ENCODE results near the gene ERCC6L. TPM values are rescaled to one million over a fixed set of nuclear protein-coding genes. Genes with fewer than 3 reads are reported as not detected.
"Not testable (repeated sequence)": the region's sequence is repeated elsewhere in the genome, so short reads cannot be mapped to it uniquely, and the experiment has no call there.

ERCC6L gene
- total RNA-seq, 1 donor from 2014 or later, result not detected

DNA sequence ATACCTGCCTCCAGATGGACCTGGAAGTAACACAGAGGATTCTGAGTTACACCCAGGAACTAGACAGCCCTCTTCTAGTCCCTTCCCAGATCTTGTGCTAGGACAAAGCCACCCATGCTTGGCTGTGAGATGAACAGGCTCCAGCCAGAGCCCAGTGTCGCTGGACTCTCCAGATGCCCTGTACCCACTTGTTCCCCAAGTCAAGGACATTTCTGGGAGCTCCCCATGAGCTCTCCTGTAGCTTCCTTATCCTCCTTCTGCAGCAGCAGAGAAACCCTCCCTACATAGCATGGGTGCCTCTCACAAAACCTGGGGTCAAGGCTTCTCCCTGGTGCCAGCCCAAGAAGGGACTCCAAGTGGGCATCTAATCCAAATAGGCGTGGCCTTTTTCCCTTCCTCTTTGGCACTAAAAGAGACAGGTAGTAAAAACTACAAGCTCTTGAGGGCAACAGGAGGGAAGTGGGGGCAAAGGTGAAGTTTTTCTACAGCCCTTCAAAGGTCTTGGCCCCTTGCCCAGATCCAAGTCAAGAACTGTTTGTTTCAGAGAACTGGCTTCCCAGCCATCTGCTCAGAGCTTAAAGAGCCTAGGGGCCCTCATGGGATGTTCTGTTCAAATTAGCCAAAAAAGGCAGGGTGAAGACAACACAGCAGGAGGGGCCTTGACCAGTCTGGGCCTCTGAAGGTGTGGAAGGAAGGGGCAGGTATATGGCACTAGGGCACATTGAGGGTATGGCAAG lies 8.5 kb upstream of the ERCC6L start:
- DNase-seq (ENCODE audit: low spot score), result no peak

DNA sequence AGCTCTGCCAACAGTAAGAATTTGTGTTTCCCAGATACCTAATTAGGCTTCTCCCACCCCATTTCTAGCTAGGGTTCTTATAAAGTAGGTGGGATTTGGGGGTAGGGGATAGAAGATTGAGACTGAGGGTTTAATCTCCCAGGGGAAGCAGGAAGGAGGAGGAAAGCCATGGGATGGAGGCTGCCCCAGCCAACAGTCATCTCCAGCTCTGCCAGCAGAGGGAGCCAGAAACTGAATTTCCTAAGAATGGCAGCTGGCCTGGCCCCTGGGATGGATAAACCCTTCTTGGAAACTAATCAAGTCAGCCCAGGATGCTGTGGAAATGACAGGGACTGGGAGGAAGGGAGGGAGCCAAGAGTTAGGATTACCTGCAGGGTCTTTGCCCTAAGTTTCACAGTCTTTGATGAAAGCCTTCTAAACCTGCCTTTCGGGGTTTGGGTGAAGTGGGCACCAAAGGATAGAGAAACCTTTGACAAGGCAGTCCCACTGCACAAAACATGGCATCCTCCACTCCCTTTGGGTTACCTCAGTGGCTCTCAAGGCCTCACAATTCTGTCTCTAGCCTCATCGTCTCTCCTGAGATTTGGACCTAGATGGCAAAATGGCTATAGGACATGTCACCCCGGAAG lies 6.7 kb upstream of the ERCC6L start:
- no peak for DNase-seq (ENCODE audit: low spot score)

DNA sequence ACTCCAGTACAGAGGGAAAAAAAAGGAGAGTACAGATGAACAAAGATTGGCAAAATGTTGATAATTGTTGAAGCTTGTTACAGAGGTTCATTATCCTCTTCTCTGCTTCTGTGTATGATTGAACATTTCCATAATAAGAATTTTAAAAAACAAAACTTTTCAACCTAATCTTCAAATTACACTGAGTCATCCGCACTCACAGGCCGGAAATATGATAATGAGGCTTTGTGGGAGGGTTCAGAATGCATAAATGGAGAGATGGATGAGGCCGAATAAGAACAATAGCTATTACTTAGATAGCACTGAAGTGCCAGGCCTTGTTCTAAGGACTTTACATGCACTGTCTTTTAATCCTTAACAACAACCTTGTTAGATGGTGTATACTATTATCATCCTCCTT lies 4.6 kb upstream of the ERCC6L start:
- DNase-seq (ENCODE audit: low spot score), result no peak

DNA sequence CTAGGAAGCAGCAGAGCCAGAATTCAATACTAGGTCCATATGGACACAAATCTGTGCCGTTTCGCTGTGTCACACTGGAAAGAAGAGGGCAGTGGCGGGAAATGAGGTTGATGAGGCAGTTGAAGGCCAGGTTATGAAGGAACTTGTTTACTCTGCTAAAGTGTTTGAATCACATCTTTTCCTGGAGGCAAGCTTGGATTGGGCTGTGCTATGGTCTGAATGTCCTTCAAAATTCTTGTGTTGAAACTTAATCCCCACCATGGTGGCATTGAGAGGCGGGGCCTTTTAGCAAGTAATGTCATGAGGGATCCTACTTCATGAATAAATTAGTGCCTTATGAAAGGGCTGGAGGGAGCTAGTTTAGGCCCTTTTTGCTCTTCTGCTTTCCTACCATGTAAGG lies 2.1 kb upstream of the ERCC6L start:
- DNase-seq (ENCODE audit: low spot score), result no peak

- no peak for DNase-seq (ENCODE audit: low spot score)
Measured at GRCh38 chrX:72238183-72238582, 644 bp downstream of the ERCC6L start.

DNA sequence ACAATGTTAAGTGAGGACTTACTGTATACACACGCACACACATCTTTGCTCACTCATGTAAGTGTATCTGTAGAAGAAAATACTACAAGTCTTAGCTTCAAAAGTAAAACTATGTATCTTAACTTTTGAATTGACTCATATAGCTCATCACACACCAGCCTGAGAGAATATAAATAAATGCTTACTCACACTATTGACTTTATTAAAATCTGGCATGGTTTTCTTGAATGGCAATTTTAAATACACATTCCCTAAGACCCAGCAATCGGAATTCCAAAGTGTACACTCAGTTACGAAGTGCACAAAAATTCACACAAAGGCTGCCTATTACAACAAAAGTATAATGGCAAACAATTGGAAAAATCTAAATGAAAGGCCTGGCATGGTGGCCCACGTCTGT lies 2.0 kb downstream of the ERCC6L start:
- DNase-seq (ENCODE audit: low spot score), result no peak

- no peak for DNase-seq (ENCODE audit: low spot score)
Measured at GRCh38 chrX:72230290-72230689, 8.5 kb downstream of the ERCC6L start.

DNA sequence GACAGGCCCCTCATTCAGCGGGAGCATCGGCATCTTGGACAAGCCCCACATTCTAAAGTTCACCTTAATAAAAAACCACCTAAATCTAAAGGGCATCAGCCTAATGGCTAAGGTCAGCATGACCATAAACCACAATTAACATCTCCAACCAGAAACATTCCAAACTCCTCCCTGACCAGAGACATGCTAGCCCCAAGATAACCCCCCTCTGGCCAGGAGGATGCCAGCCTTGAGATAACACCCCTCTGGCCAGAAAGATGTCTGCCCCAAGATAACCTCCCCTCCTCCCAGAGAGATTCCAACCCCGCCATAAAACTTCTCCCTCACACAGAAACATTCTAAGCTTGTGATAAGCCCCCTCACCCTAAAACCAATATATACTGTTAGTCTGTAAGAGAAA lies 18.5 kb downstream of the ERCC6L start:
- DNase-seq (ENCODE audit: low spot score), result not testable (repeated sequence)

DNA sequence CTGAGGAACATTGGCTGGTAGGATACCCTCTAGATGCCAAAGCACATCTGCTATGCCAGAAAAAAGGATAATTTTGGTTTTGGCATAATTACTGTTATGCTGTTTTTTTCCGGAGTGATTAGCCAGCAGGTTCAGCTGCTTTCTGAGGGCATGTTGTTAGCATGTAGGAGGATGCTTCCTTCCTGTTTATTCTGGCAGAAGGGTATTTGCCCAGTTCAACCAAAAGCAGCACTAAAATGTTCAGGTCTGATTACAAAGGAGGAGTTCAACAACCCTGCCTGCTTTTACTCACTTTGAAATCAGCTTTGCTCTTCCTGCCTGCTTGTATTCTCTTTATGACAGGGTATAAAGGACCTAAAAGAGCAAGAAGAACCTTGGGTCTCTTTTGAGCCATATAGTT lies 21.9 kb downstream of the ERCC6L start:
- DNase-seq (ENCODE audit: low spot score), result no peak

DNA sequence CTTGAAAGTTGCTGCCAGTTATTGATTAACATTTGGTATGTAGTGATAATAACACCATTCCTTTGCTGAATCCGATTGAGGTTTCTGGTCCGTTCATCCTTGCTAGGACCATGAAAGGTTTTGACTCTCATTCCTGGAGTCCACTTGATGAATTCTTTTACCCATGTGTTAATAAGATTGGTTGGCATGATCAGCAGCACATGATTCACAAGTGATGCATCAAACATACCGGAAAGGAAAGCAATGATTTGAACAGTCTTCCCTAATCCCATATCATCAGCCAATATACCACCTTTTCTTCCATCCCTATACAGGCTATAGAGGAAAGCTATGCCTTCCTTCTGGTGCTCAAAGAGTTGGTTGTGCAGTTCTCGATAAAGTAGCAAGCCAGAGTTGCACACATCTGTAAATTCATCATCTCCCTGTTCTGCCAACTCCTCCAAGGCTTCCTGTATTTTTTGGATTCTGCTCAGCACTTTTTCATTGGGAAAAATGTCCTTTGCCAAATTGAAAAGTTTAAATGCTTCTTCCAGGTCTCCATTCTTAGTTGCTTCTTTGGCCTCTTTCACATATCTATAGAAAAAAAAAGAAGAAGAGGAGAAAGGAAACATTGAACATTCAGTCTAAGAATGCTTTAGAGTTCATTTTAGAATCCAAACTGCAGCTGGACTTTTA lies 30.6 kb downstream of the ERCC6L start:
- no peak for DNase-seq (ENCODE audit: low spot score)

DNA sequence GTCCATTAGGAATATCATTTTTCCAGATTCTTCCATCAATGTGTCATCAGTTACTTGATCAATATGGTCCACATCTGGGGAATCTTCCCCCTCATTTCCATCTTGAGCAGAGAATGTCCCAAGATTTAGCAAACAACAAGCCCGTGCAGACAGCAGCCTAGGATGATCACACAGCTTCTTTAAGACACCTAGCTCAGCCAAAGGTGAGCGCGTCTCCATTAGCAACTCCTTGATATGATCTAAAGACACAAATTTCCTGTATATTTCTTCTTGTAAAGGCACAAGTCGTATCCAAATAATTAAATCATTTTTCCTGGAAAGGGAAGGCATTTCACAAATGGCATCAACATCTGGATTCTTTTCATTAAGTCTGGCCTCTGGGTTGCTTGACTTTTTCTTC lies 31.5 kb downstream of the ERCC6L start:
- DNase-seq (ENCODE audit: low spot score), result no peak

GRCh38 chrX:72205706-72206105 lies 33.1 kb downstream of the ERCC6L start:
- DNase-seq (ENCODE audit: low spot score), result no peak

GRCh38 chrX:72203421-72203820 lies 35.4 kb downstream of the ERCC6L start:
- no peak for DNase-seq (ENCODE audit: low spot score)

- no peak for DNase-seq (ENCODE audit: low spot score)
Measured at GRCh38 chrX:72202792-72203401, 35.9 kb downstream of the ERCC6L start.

DNA sequence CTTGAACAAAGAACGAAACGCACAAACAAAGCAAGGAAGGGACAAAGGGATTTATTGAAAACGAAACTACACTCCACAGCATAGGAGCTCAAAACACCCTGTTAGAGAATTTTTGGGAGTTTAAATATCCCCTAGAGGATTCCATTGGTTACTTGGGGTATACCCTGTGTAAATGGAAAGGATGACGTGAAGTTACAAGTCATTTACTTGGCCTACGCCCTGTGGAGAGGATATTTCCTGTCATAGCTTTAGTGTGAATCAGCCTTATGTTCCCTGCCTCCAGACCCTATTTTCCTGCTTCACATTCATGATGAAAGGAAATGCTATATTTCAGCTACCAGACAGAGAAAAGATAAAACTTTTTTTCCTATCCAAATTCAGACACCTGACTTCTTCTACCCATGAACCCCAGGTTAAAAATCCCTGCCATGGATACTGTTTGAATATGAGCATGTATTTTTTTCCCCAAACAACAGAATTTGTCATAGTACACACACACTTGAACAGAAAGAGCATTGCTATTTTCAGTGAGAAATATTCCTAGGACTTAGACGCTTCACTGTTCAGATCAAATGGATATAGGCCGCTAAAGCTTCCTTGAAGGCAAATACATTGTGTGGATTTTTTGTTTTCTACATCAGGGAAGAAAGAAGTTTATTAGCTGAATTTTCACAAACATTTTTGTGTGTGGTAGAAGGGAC lies 36.8 kb downstream of the ERCC6L start:
- DNase-seq (ENCODE audit: low spot score), result no peak

DNA sequence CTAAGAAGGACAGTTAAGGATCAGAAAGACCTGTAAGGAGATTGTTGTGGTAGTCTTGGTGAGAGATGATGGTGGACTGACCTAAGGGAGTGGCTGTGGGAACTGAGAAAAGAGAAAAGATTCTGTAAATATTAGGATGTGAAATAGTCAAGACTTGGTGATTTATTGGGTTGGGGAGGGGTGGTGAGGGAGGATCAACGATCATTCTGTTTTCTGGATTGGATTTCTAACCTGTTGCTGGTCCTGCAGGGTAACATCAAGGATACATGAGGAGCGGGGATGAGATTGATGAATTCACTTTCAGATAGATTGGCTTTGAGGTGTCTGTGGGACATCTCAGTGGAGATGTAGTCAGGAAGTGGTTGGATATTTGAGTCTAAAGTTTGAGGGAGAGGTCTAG lies 55.9 kb downstream of the ERCC6L start:
- no peak for DNase-seq (ENCODE audit: low spot score)

GRCh38 chrX:72181178-72182125 lies 57.4 kb downstream of the ERCC6L start, which contains the start of gene PIN4:
Gene PIN4, plus strand, starts transcription at chrX:72181757. Its CDS starts 29 bp downstream, at chrX:72181786.
- peak; percentile 91 for DNase-seq (ENCODE audit: low spot score)

GRCh38 chrX:72180539-72180938 lies 58.3 kb downstream of the ERCC6L start:
- DNase-seq (ENCODE audit: low spot score), result no peak

DNA sequence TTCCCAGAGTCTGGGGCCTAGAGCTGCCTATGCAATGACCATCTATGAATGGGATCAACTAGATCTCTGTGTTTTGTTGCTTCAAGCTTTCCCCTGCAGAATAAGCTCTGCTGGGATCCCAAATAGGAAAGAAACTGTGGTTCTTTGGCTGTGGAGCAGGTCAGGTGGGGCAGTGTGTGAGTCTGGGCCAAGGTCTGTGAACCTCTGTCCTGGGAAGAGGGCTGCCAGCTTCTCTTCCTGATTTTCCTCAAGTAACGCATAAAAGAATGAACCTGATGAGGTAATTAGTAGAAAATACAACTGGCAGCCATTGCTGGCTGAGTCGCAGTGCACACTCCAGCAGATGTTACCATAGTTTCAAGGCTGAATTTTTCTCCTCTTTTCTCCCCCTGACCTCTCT lies 61.8 kb downstream of the ERCC6L start:
- no peak for DNase-seq (ENCODE audit: low spot score)

DNA sequence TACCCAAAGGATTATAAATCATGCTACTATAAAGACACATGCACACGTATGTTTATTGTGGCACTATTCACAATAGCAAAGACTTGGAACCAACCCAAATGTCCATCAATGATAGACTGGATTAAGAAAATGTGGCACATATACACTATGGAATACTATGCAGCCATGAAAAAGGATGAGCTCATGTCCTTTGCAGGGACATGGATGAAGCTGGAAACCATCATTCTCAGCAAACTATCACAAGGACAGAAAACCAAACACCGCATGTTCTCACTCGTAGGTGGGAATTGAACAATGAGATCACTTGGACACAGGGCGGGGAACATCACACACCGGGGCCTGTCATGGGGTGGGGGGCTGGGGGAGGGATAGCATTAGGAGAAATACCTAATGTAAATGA lies 62.5 kb downstream of the ERCC6L start:
- DNase-seq (ENCODE audit: low spot score), result not testable (repeated sequence)
